KBM-7 (cell line): Measurements from ENCODE around the gene PNPLA2.

Experiments
- DNase-seq: peaks from one replicate; pipeline ENCODE4 v3.0.0-alpha.2; 2015
- in situ Hi-C: fragments of 300-500 bp; cut with MboI; formaldehyde crosslinking; loops from 2 replicates; pipeline ENCODE4 v1.14.3; 2020; ENCODE audit warnings: low sequenced_read_pairs, low pct_unique_long_range_greater_than_20kb, mixed read lengths

PNPLA2 gene

GRCh38 chr11:811446-812245 lies 7.1 kb upstream of the PNPLA2 start:
- DNase-seq = no peak
- in situ Hi-C loops = no loop called here

- in situ Hi-C loops = no loop called here
- DNase-seq = no peak
Observed at GRCh38 chr11:812390-812789, 6.3 kb upstream of the PNPLA2 start.

GRCh38 chr11:813072-813455 lies 5.7 kb upstream of the PNPLA2 start:
- DNase-seq = no peak
- in situ Hi-C loops = no loop called here

GRCh38 chr11:813456-814096 lies 5.1 kb upstream of the PNPLA2 start:
- DNase-seq = no peak
- in situ Hi-C loops = no loop called here

- in situ Hi-C loops = no loop called here
Observed at GRCh38 chr11:815675-816432, 2.9 kb upstream of the PNPLA2 start.

GRCh38 chr11:816433-816779 lies 2.3 kb upstream of the PNPLA2 start:
- in situ Hi-C loops = no loop called here

More at GRCh38 chr11:815675-816432, 2.9 kb upstream of the PNPLA2 start:
- no peak for DNase-seq

GRCh38 chr11:819129-819931 lies 616 bp downstream of the PNPLA2 start:
- DNase-seq = peak; percentile 80
- in situ Hi-C loops = no loop called here

More at GRCh38 chr11:816433-816779, 2.3 kb upstream of the PNPLA2 start:
- no peak for DNase-seq

GRCh38 chr11:819943-820649 lies 1.4 kb downstream of the PNPLA2 start:
- in situ Hi-C loops = no loop called here
- peak; percentile 89 for DNase-seq

GRCh38 chr11:820655-821511 lies 2.2 kb downstream of the PNPLA2 start:
- in situ Hi-C loops = no loop called here
- no peak for DNase-seq

GRCh38 chr11:821512-822371 lies 3.0 kb downstream of the PNPLA2 start:
- no peak for DNase-seq
- in situ Hi-C loops = no loop called here

GRCh38 chr11:823441-824291 lies 5.0 kb downstream of the PNPLA2 start:
- no peak for DNase-seq
- in situ Hi-C loops = no loop called here

- DNase-seq = no peak
- in situ Hi-C loops = no loop called here
Observed at GRCh38 chr11:824292-824880, 5.7 kb downstream of the PNPLA2 start.

- in situ Hi-C loops = no loop called here
- DNase-seq = no peak
Observed at GRCh38 chr11:824942-825341, 6.2 kb downstream of the PNPLA2 start.

GRCh38 chr11:825366-826226 lies 6.9 kb downstream of the PNPLA2 start:
- in situ Hi-C loops = no loop called here
- DNase-seq = no peak

GRCh38 chr11:826227-826621 lies 7.5 kb downstream of the PNPLA2 start:
- in situ Hi-C loops = no loop called here
- no peak for DNase-seq
